Neural progenitor cell (in vitro differentiated cells): ENCODE data around the gene CSNK1G3. TPM values are rescaled to one million over a fixed set of nuclear protein-coding genes. Genes with fewer than 3 reads are reported as not detected.
"Not testable (repeated sequence)": the region's sequence is repeated elsewhere in the genome, so short reads cannot be mapped to it uniquely, and the experiment has no call there.

Source experiments
- DNase-seq: peaks from one replicate; pipeline ENCODE4 v3.0.0-alpha.2; 2016; ENCODE audit warnings: low spot score
- H2AFZ ChIP-seq: fragments of 200-600 bp; sonication (generic); replicated peaks from 2 replicates; pipeline ENCODE4 v1.6.1; 2016; ENCODE audit warnings: antibody characterized with exemption
- H3F3A ChIP-seq: fragments of 200-600 bp; sonication (generic); 2 replicates; pipeline ENCODE4 v1.6.1; 2016; ENCODE audit warnings: antibody characterized with exemption, low read depth
- H3K27ac ChIP-seq: fragments of 200-600 bp; sonication (generic); 2 replicates; pipeline ENCODE4 v1.5.1; 2016; ENCODE audit warnings: mild to moderate bottlenecking
- H3K27me3 ChIP-seq: fragments of 200-600 bp; sonication (generic); 2 replicates; pipeline ENCODE4 v1.6.1; 2016; ENCODE audit warnings: mild to moderate bottlenecking, moderate library complexity
- H3K36me3 ChIP-seq: fragments of 200-600 bp; sonication (generic); 2 replicates; pipeline ENCODE4 v1.5.1; 2016
- H3K4me1 ChIP-seq: fragments of 200-600 bp; sonication (generic); 2 replicates; pipeline ENCODE4 v1.6.1; 2016; ENCODE audit warnings: mixed run types
- H3K4me2 ChIP-seq: fragments of 200-600 bp; sonication (generic); 2 replicates; pipeline ENCODE4 v1.6.1; 2016
- H3K4me3 ChIP-seq: fragments of 200-600 bp; sonication (generic); 2 replicates; pipeline ENCODE4 v1.5.1; 2016
- H3K79me2 ChIP-seq: fragments of 200-600 bp; sonication (generic); 2 replicates; pipeline ENCODE4 v1.6.1; 2016; ENCODE audit warnings: low read depth
- H3K9ac ChIP-seq: fragments of 200-600 bp; sonication (generic); 2 replicates; pipeline ENCODE4 v1.6.1; 2016
- H3K9me3 ChIP-seq: fragments of 200-600 bp; sonication (generic); 2 replicates; pipeline ENCODE4 v1.5.1; 2016; ENCODE audit warnings: low read depth
- H4K20me1 ChIP-seq: fragments of 200-600 bp; sonication (generic); 2 replicates; pipeline ENCODE4 v1.6.1; 2016; ENCODE audit warnings: low read depth
- H3K27ac Mint-ChIP-seq: 3 replicates; pipeline ENCODE4 v1.8.0; 2021; ENCODE audit warnings: mixed read lengths
- H3K27me3 Mint-ChIP-seq: 2 replicates; pipeline ENCODE4 v1.8.0; 2022; ENCODE audit warnings: low read depth, mild to moderate bottlenecking, inconsistent platforms, moderate library complexity, mixed read lengths; ENCODE audit not compliant: insufficient read depth
- H3K36me3 Mint-ChIP-seq: 3 replicates; pipeline ENCODE4 v1.8.0; 2021; ENCODE audit warnings: mixed read lengths
- H3K4me1 Mint-ChIP-seq: 3 replicates; pipeline ENCODE4 v1.8.0; 2021; ENCODE audit warnings: mixed read lengths
- H3K4me3 Mint-ChIP-seq: 3 replicates; pipeline ENCODE4 v1.8.0; 2021; ENCODE audit warnings: mild to moderate bottlenecking, moderate library complexity, mixed read lengths
- H3K9me3 Mint-ChIP-seq: 3 replicates; pipeline ENCODE4 v1.8.0; 2020; ENCODE audit warnings: mixed read lengths
- CTCF ChIP-seq: fragments of 200-600 bp; sonication (generic); IDR thresholded peaks from 2 replicates; pipeline ENCODE4 v1.5.1; 2017; ENCODE audit warnings: antibody characterized with exemption, mild to moderate bottlenecking
- EZH2 ChIP-seq: fragments of 200-600 bp; sonication (generic); IDR thresholded peaks from 2 replicates; pipeline ENCODE4 v1.6.1; 2017; ENCODE audit warnings: antibody characterized with exemption, mild to moderate bottlenecking, moderate library complexity
- EZH2phosphoT487 ChIP-seq: fragments of 200-600 bp; sonication (generic); IDR thresholded peaks from 2 replicates; pipeline ENCODE4 v1.6.1; 2017; ENCODE audit warnings: antibody characterized with exemption
- total RNA-seq: library from RNA; depleted of rRNA; stranded (reverse); fragments of >200 nt; gene quantifications from 2 replicates; pipeline ENCODE4 v1.2.3, GENCODE V29; 2015; ENCODE audit warnings: low replicate concordance

The CSNK1G3 gene
- total RNA-seq: 86.1 and 96.7 TPM in 2 replicates

- peak within 1 kb of the TSS; percentile 97 for H3K4me3 Mint-ChIP-seq
- Histone ChIP-seq H3K36me3 (no peaks in the 10 kb centered on the region), H3K4me2 (peak within 1 kb of the TSS; percentile 97), H3K4me3 (peak within 1 kb of the TSS; percentile 91), H2AFZ (peak within 1 kb of the TSS; percentile 21), H3K27ac (peak within 1 kb of the TSS; percentile 94), H3K9ac (peak within 1 kb of the TSS; percentile 64), H4K20me1 (peaks cover 33% of the 10 kb centered on the region), H3F3A (peaks cover 13% of the 10 kb centered on the region), H3K79me2 (peaks cover 43% of the 10 kb centered on the region), H3K9me3 (no peaks in the 10 kb centered on the region), H3K4me1 (peaks cover 38% of the 10 kb centered on the region), H3K27me3 (no peaks in the 10 kb centered on the region)
- H3K4me1 Mint-ChIP-seq: peaks cover 27% of the 10 kb centered on the region
- peaks cover 2% of the 10 kb centered on the region for H3K27me3 Mint-ChIP-seq
- peaks cover 3% of the 10 kb centered on the region for H3K36me3 Mint-ChIP-seq
- TF ChIP-seq EZH2: no peak
- TF ChIP-seq CTCF: no peak
- TF ChIP-seq EZH2phosphoT487: no peak
- H3K27ac Mint-ChIP-seq: peak within 1 kb of the TSS; percentile 96
- H3K9me3 Mint-ChIP-seq: no peaks in the 10 kb centered on the region
- peak; percentile 97 for DNase-seq
These were observed at the start of gene CSNK1G3 for GRCh38 chr5:123511648-123512605. Gene CSNK1G3, plus strand, starts transcription at chr5:123512177. Its CDS starts 33,487 bp downstream, at chr5:123545664.

- H3K9me3 ChIP-seq, H3K9ac ChIP-seq, H3K27me3 ChIP-seq, H4K20me1 ChIP-seq, H3K27ac Mint-ChIP-seq, H3K36me3 Mint-ChIP-seq, H3K4me1 Mint-ChIP-seq, H3K27me3 Mint-ChIP-seq, H3K9me3 Mint-ChIP-seq, H3F3A ChIP-seq, H3K79me2 ChIP-seq, H3K4me2 ChIP-seq, H3K4me1 ChIP-seq, H3K27ac ChIP-seq, H2AFZ ChIP-seq, H3K4me3 ChIP-seq, DNase-seq, H3K4me3 Mint-ChIP-seq, H3K36me3 ChIP-seq: not testable (repeated sequence)
These were observed 45.1 kb upstream of the CSNK1G3 start for GRCh38 chr5:123466839-123467238.

GRCh38 chr5:123471385-123471784 is 40.6 kb upstream of the CSNK1G3 start:
- H3K4me1 Mint-ChIP-seq: peaks cover 5% of the 10 kb centered on the region
- H2AFZ ChIP-seq: no peak overlapping the region
- no peaks in the 10 kb centered on the region for H3K36me3 ChIP-seq
- H3K9me3 ChIP-seq: no peaks in the 10 kb centered on the region
- H3K27me3 ChIP-seq: peaks cover 8% of the 10 kb centered on the region
- no peak overlapping the region for H3K27ac Mint-ChIP-seq
- H3K79me2 ChIP-seq: no peaks in the 10 kb centered on the region
- peaks cover 4% of the 10 kb centered on the region for H3K27me3 Mint-ChIP-seq
- H3K27ac ChIP-seq: no peak overlapping the region
- no peak overlapping the region for H3K4me3 Mint-ChIP-seq
- no peak overlapping the region for H3K4me2 ChIP-seq
- H3K9ac ChIP-seq: no peak overlapping the region
- peaks cover 3% of the 10 kb centered on the region for H3K9me3 Mint-ChIP-seq
- no peaks in the 10 kb centered on the region for H3F3A ChIP-seq
- no peaks in the 10 kb centered on the region for H4K20me1 ChIP-seq
- H3K36me3 Mint-ChIP-seq: no peaks in the 10 kb centered on the region
- TF ChIP-seq EZH2phosphoT487 (no peak), EZH2 (no peak), CTCF (no peak)
- H3K4me3 ChIP-seq: no peak overlapping the region
- no peak for DNase-seq
- H3K4me1 ChIP-seq: no peaks in the 10 kb centered on the region
